B cell (primary cell): ENCODE results near the gene EVI5L. TPM values are rescaled to one million over a fixed set of nuclear protein-coding genes. Genes with fewer than 3 reads are reported as not detected.
"Not testable (repeated sequence)": the region's sequence is repeated elsewhere in the genome, so short reads cannot be mapped to it uniquely, and the experiment has no call there.

Experiments used
- ATAC-seq: fragments of 200-7000 bp; cut with Tn5 transposase; one replicate; pipeline ENCODE4 v1.10.0; 2021; ENCODE audit warnings: low read depth, mild to moderate bottlenecking, moderate number of reproducible peaks, moderate library complexity
- CTCF ChIA-PET: fragments of 350-600 bp; sonication (Branson Sonifier 250); formaldehyde crosslinking; loops from one replicate; lab custom pipeline; 2021; ENCODE audit warnings: antibody characterized with exemption, inconsistent platforms; lab: Charles Lee
- POLR2A ChIA-PET: fragments of 350-600 bp; sonication (Branson Sonifier 250); formaldehyde crosslinking; loops from one replicate; lab custom pipeline; 2021; ENCODE audit warnings: antibody characterized with exemption; lab: Charles Lee
- DNase-seq: peaks from one replicate; pipeline ENCODE4 v3.0.0; 2013
- H2AFZ ChIP-seq: 2 replicates; pipeline ENCODE4 v1.6.1; 2012; ENCODE audit warnings: mild to moderate bottlenecking, low read depth, low read length; ENCODE audit not compliant: insufficient read depth, poor library complexity, severe bottlenecking
- H3K27ac ChIP-seq, 2 donors: 1 replicate in 1 of 2; 2 replicates in 1 of 2; pipeline ENCODE4 v1.5.1; 2012 to 2013; ENCODE audit warnings: low read length in 2 of 2, mild to moderate bottlenecking in 2 of 2, moderate library complexity in 1 of 2
- H3K27me3 ChIP-seq, 4 experiments: fragments of 200-600 bp in 1 of 4; sonication (generic) in 1 of 4; replicated peaks in 1 of 4; 1 replicate in 2 of 4; 2 replicates in 2 of 4; pipeline versions ENCODE4 v1.6.1 to v1.7.0; 2013 to 2016; ENCODE audit warnings: low read length in 3 of 4, mild to moderate bottlenecking in 2 of 4, mixed read lengths in 1 of 4, moderate library complexity in 1 of 4; ENCODE audit not compliant: insufficient read depth in 4 of 4, control insufficient read depth in 3 of 4; ENCODE audit errors: control extremely low read depth in 1 of 4
- H3K36me3 ChIP-seq, 2 experiments: replicated peaks in 1 of 2; 1 replicate in 1 of 2; 2 replicates in 1 of 2; pipeline versions ENCODE4 v1.6.1 to v1.7.1; 2013; ENCODE audit warnings: low read length in 1 of 2; ENCODE audit not compliant: insufficient read depth in 2 of 2, control insufficient read depth in 1 of 2; ENCODE audit errors: control extremely low read depth in 1 of 2, extremely low read depth in 1 of 2
- H3K4me1 ChIP-seq, 2 donors: fragments of 200-600 bp in 1 of 2; sonication (generic) in 1 of 2; 1 replicate in 1 of 2; 2 replicates in 1 of 2; pipeline versions ENCODE4 v1.5.1 to v1.6.1; 2013 to 2017; ENCODE audit warnings: low read length in 2 of 2; ENCODE audit not compliant: control insufficient read depth in 2 of 2, insufficient read depth in 2 of 2
- H3K4me2 ChIP-seq: replicated peaks from 2 replicates; pipeline ENCODE3; 2012; ENCODE audit warnings: mild to moderate bottlenecking, low read depth, low read length; ENCODE audit not compliant: poor library complexity, severe bottlenecking
- H3K4me3 ChIP-seq, 5 experiments: fragments of 200-600 bp in 1 of 5; sonication (generic) in 1 of 5; 1 replicate in 3 of 5; 2 replicates in 2 of 5; pipeline versions ENCODE4 v1.5.1 to v1.7.0; 2011 to 2016; ENCODE audit warnings: low read length in 4 of 5, mild to moderate bottlenecking in 4 of 5, low read depth in 2 of 5, control low read depth in 1 of 5, moderate library complexity in 1 of 5; ENCODE audit not compliant: insufficient read depth in 1 of 5; ENCODE audit errors: control extremely low read depth in 1 of 5, extremely low read depth in 1 of 5
- H3K79me2 ChIP-seq: fragments of 200-600 bp; sonication (generic); one replicate; pipeline ENCODE4 v1.6.0; 2016; ENCODE audit warnings: low read length; ENCODE audit not compliant: control insufficient read depth, insufficient read depth
- H3K9ac ChIP-seq: fragments of 200-600 bp; sonication (generic); 2 replicates; pipeline ENCODE4 v1.6.1; 2017; ENCODE audit warnings: mild to moderate bottlenecking, low read length, moderate library complexity
- H3K9me3 ChIP-seq, 3 donors: one replicate each; pipeline versions ENCODE4 v1.6.1 to v1.7.1; 2013; ENCODE audit warnings: low read length in 2 of 3; ENCODE audit not compliant: control insufficient read depth in 2 of 3, insufficient read depth in 1 of 3; ENCODE audit errors: control extremely low read depth in 1 of 3
- H4K20me1 ChIP-seq: 2 replicates; pipeline ENCODE4 v1.6.0; 2012; ENCODE audit warnings: mild to moderate bottlenecking, low read length; ENCODE audit not compliant: insufficient read depth, control insufficient read depth, poor library complexity, severe bottlenecking
- H3K27ac Mint-ChIP-seq: one replicate; pipeline ENCODE4 v1.8.0; 2021; ENCODE audit warnings: mixed read lengths
- H3K27me3 Mint-ChIP-seq: one replicate; pipeline ENCODE4 v1.8.0; 2021; ENCODE audit warnings: mixed read lengths
- H3K4me1 Mint-ChIP-seq: one replicate; pipeline ENCODE4 v1.8.0; 2021; ENCODE audit warnings: mixed read lengths
- H3K4me3 Mint-ChIP-seq: one replicate; pipeline ENCODE4 v1.8.0; 2021; ENCODE audit warnings: mixed read lengths
- H3K9me3 Mint-ChIP-seq: one replicate; pipeline ENCODE4 v1.8.0; 2022; ENCODE audit warnings: mixed read lengths; ENCODE audit not compliant: insufficient read depth
- CTCF ChIP-seq: fragments of 200-600 bp; IDR thresholded peaks from one replicate; pipeline ENCODE4 v1.8.0; 2022; ENCODE audit warnings: antibody characterized with exemption, mild to moderate bottlenecking
- EZH2 ChIP-seq: IDR thresholded peaks from 2 replicates; pipeline ENCODE4 v1.6.1; 2012; ENCODE audit warnings: borderline replicate concordance, low read depth, mild to moderate bottlenecking, moderate library complexity, low read length; ENCODE audit not compliant: insufficient read depth, poor library complexity, severe bottlenecking
- WGBS: methylation state at CpG from one replicate; pipeline ENCODE4 v1.1.5; 2013; ENCODE audit warnings: missing lambda C conversion rate; ENCODE audit not compliant: insufficient coverage; 5-methylcytosine and 5-hydroxymethylcytosine counted together
- intact Hi-C: fragments of 100-400 bp; cut with micrococcal nuclease; formaldehyde crosslinking; loops from one replicate; pipeline ENCODE4 v1.10.0; 2022
- polyA plus RNA-seq: library from polyadenylated mRNA; depleted of rRNA; stranded (reverse); fragments of >200 nt; gene quantifications from 2 replicates; pipeline ENCODE4 v1.2.3, GENCODE V29; 2012
- total RNA-seq, 2 donors: library from RNA; stranded (reverse); fragments of 120-200 nt in 1 of 2; gene quantifications; 1 replicate in 1 of 2; 2 replicates in 1 of 2; pipeline versions ENCODE4 v1.2.3 to v1.2.4, GENCODE V29; 2013 to 2022

EVI5L gene
- total and polyA plus RNA-seq, 2 donors (not counting 1 experiment from before 2014, with no cell fraction given) = 7.9 to 11.8 TPM

- H3K4me1 ChIP-seq = peaks cover 11 to 17% of the 10 kb centered on the region in 2 donors
- intact Hi-C loops = loop anchor here (2.0 kb wide), 1 partner anchor 13 kb away; no protein-coding TSS in a partner anchor
- peaks cover 1 to 35% (median 33%) of the 10 kb centered on the region in 3 donors for H3K9me3 ChIP-seq
- H3K36me3 ChIP-seq = no peaks in the 10 kb centered on the region
- Mint-ChIP-seq H3K27ac (peak overlapping the region; percentile 81), H3K9me3 (peaks cover 13% of the 10 kb centered on the region), H3K4me3 (peak overlapping the region; percentile 67), H3K4me1 (peaks cover 26% of the 10 kb centered on the region), H3K27me3 (peaks cover 11% of the 10 kb centered on the region)
- DNase-seq (peak; percentile 71), ATAC-seq (peak; percentile 86)
- peak overlapping the region; percentile 37 for H3K9ac ChIP-seq
- H2AFZ ChIP-seq = peak overlapping the region; percentile 80
- peak overlapping the region; percentile 71 for H3K4me2 ChIP-seq
- no peaks in the 10 kb centered on the region for H4K20me1 ChIP-seq
- peaks cover 0 to 14% (median 2%) of the 10 kb centered on the region in 4 experiments for H3K27me3 ChIP-seq
- WGBS = 3% methylated on average over 10 of the region's 10 CpGs
- TF ChIP-seq EZH2 (no peak), CTCF (no peak)
- ChIA-PET CTCF (interaction anchor here (1.0 to 2.4 kb wide), 3 partner anchors 13 to 134 kb away, joined by 3 to 10 read pairs (median 4); partner anchors contain the start of gene TRAPPC5), POLR2A (interaction anchor here (0.6 kb wide), 1 partner anchor 51 kb away, joined by 3 read pairs; no protein-coding TSS in a partner anchor)
- peak overlapping the region; percentile 17 to 60 for H3K27ac ChIP-seq
- no peaks in the 10 kb centered on the region for H3K79me2 ChIP-seq
- H3K4me3 ChIP-seq = peak overlapping the region in 4 of 5 experiments; percentile 1 to 55 (median 34)
These were observed 14.7 kb upstream of the EVI5L start for GRCh38 chr19:7815325-7815724.

GRCh38 chr19:7816040-7816439 is 14.0 kb upstream of the EVI5L start:
- H3K4me1 Mint-ChIP-seq = peaks cover 26% of the 10 kb centered on the region
- POLR2A ChIA-PET = interaction anchor here (0.6 kb wide), 1 partner anchor 50 kb away, joined by 3 read pairs; no protein-coding TSS in a partner anchor
- peak overlapping the region in 1 of 5 experiments; percentile 55 for H3K4me3 ChIP-seq
- H3K27me3 Mint-ChIP-seq = peaks cover 17% of the 10 kb centered on the region
- peaks cover 1 to 30% (median 27%) of the 10 kb centered on the region in 3 donors for H3K9me3 ChIP-seq
- H2AFZ ChIP-seq = peak overlapping the region; percentile 80
- H3K9me3 Mint-ChIP-seq, DNase-seq, H4K20me1 ChIP-seq, H3K9ac ChIP-seq, CTCF ChIA-PET, H3K36me3 ChIP-seq, ATAC-seq, intact Hi-C loops, H3K79me2 ChIP-seq: not testable (repeated sequence)
- peak overlapping the region; percentile 67 for H3K4me3 Mint-ChIP-seq
- peaks cover 0 to 17% (median 9%) of the 10 kb centered on the region in 4 experiments for H3K27me3 ChIP-seq
- H3K27ac ChIP-seq = peak overlapping the region in 1 of 2 donors; percentile 60
- no CpG with 5 or more reads among the region's 3 CpGs for WGBS
- H3K4me2 ChIP-seq = peak overlapping the region; percentile 71
- peaks cover 11 to 17% of the 10 kb centered on the region in 2 donors for H3K4me1 ChIP-seq
- H3K27ac Mint-ChIP-seq = peak overlapping the region; percentile 81
